GM12801 (cell line): Measurements from ENCODE around the gene HES1.

Experiments used
- CTCF ChIP-seq: IDR thresholded peaks from one replicate; pipeline ENCODE4 v1.5.1; 2011; ENCODE audit warnings: control low read depth; ENCODE audit not compliant: insufficient read length; ENCODE audit errors: extremely low read depth

HES1 gene

GRCh38 chr3:194135806-194136518 lies at the start of gene HES1:
HES1 (plus strand) TSS chr3:194136148; CDS start chr3:194136381, 233 bp downstream.
- no peak for TF ChIP-seq CTCF

GRCh38 chr3:194086388-194087075 lies 49.4 kb upstream of the HES1 start:
- TF ChIP-seq CTCF, result no peak

- no peak for TF ChIP-seq CTCF
Observed at GRCh38 chr3:194087280-194087679, 48.7 kb upstream of the HES1 start.

- no peak for TF ChIP-seq CTCF
Observed at GRCh38 chr3:194087995-194088855, 47.7 kb upstream of the HES1 start.

- TF ChIP-seq CTCF, result no peak
Observed at GRCh38 chr3:194089357-194090177, 46.4 kb upstream of the HES1 start.

- no peak for TF ChIP-seq CTCF
Observed at GRCh38 chr3:194090716-194091115, 45.2 kb upstream of the HES1 start.
